ENCODE data around the gene N4BP3.

N4BP3 gene

GRCh38 chr5:178115136-178115813 is 1.9 kb downstream of the N4BP3 start:
- Histone ChIP-seq H3K9me3 (ENCODE audit: control insufficient read depth, low read length) (no peaks in the 10 kb centered on the region), H3K4me3 (ENCODE audit: low read length) (no peak overlapping the region), H3K9ac (ENCODE audit: low read length) (no peak overlapping the region), H3K36me3 (ENCODE audit: control insufficient read depth, insufficient read depth, low read length, severe bottlenecking) (no peaks in the 10 kb centered on the region), H3K27me3 (replicated peaks; ENCODE audit: control insufficient read depth, insufficient read depth, low read length) (peaks cover 36% of the 10 kb centered on the region), H3K4me1 (ENCODE audit: control insufficient read depth, insufficient read depth, low read length) (peaks cover 12% of the 10 kb centered on the region)
- no peak for DNase-seq (ENCODE audit: low read depth)

GRCh38 chr5:178115814-178116142 is 2.4 kb downstream of the N4BP3 start:
- Histone ChIP-seq H3K9me3 (ENCODE audit: control insufficient read depth, low read length) (no peaks in the 10 kb centered on the region), H3K9ac (ENCODE audit: low read length) (no peak overlapping the region), H3K4me3 (ENCODE audit: low read length) (no peak overlapping the region), H3K36me3 (ENCODE audit: control insufficient read depth, insufficient read depth, low read length, severe bottlenecking) (no peaks in the 10 kb centered on the region), H3K4me1 (ENCODE audit: control insufficient read depth, insufficient read depth, low read length) (peaks cover 12% of the 10 kb centered on the region), H3K27me3 (replicated peaks; ENCODE audit: control insufficient read depth, insufficient read depth, low read length) (peaks cover 41% of the 10 kb centered on the region)
- no peak for DNase-seq (ENCODE audit: low read depth)

- H3K4me3 ChIP-seq (ENCODE audit: low read length): no peak overlapping the region
- peaks cover 17% of the 10 kb centered on the region for H3K4me1 ChIP-seq (ENCODE audit: control insufficient read depth, insufficient read depth, low read length)
- peaks cover 46% of the 10 kb centered on the region for H3K27me3 ChIP-seq (replicated peaks; ENCODE audit: control insufficient read depth, insufficient read depth, low read length)
- no peaks in the 10 kb centered on the region for H3K36me3 ChIP-seq (ENCODE audit: control insufficient read depth, insufficient read depth, low read length, severe bottlenecking)
- H3K9ac ChIP-seq (ENCODE audit: low read length): no peak overlapping the region
- no peak for DNase-seq (ENCODE audit: low read depth)
- H3K9me3 ChIP-seq (ENCODE audit: control insufficient read depth, low read length): no peaks in the 10 kb centered on the region
Observed at GRCh38 chr5:178116143-178116885, 3.0 kb downstream of the N4BP3 start.

GRCh38 chr5:178117923-178118701 is 4.8 kb downstream of the N4BP3 start:
- Histone ChIP-seq H3K9ac (ENCODE audit: low read length) (no peak overlapping the region), H3K4me3 (ENCODE audit: low read length) (no peak overlapping the region), H3K4me1 (ENCODE audit: control insufficient read depth, insufficient read depth, low read length) (peaks cover 15% of the 10 kb centered on the region), H3K27me3 (replicated peaks; ENCODE audit: control insufficient read depth, insufficient read depth, low read length) (peaks cover 55% of the 10 kb centered on the region), H3K9me3 (ENCODE audit: control insufficient read depth, low read length) (no peaks in the 10 kb centered on the region), H3K36me3 (ENCODE audit: control insufficient read depth, insufficient read depth, low read length, severe bottlenecking) (no peaks in the 10 kb centered on the region)
- DNase-seq (ENCODE audit: low read depth): no peak

- H3K9me3 ChIP-seq (ENCODE audit: control insufficient read depth, low read length): no peaks in the 10 kb centered on the region
- H3K36me3 ChIP-seq (ENCODE audit: control insufficient read depth, insufficient read depth, low read length, severe bottlenecking): no peaks in the 10 kb centered on the region
- no peak overlapping the region for H3K4me3 ChIP-seq (ENCODE audit: low read length)
- H3K27me3 ChIP-seq (replicated peaks; ENCODE audit: control insufficient read depth, insufficient read depth, low read length): peaks cover 46% of the 10 kb centered on the region
- peaks cover 14% of the 10 kb centered on the region for H3K4me1 ChIP-seq (ENCODE audit: control insufficient read depth, insufficient read depth, low read length)
- no peak overlapping the region for H3K9ac ChIP-seq (ENCODE audit: low read length)
- DNase-seq (ENCODE audit: low read depth): no peak
Observed at GRCh38 chr5:178119915-178120606, 6.7 kb downstream of the N4BP3 start.

GRCh38 chr5:178120607-178121357 is 7.5 kb downstream of the N4BP3 start:
- H3K27me3 ChIP-seq (replicated peaks; ENCODE audit: control insufficient read depth, insufficient read depth, low read length): peaks cover 40% of the 10 kb centered on the region
- H3K9me3 ChIP-seq (ENCODE audit: control insufficient read depth, low read length): no peaks in the 10 kb centered on the region
- H3K36me3 ChIP-seq (ENCODE audit: control insufficient read depth, insufficient read depth, low read length, severe bottlenecking): no peaks in the 10 kb centered on the region
- DNase-seq (ENCODE audit: low read depth): no peak
- H3K4me1 ChIP-seq (ENCODE audit: control insufficient read depth, insufficient read depth, low read length): peaks cover 14% of the 10 kb centered on the region
- peak overlapping the region; percentile 39 for H3K4me3 ChIP-seq (ENCODE audit: low read length)
- H3K9ac ChIP-seq (ENCODE audit: low read length): no peak overlapping the region

- H3K9me3 ChIP-seq (ENCODE audit: control insufficient read depth, low read length): no peaks in the 10 kb centered on the region
- peak overlapping the region; percentile 39 for H3K4me3 ChIP-seq (ENCODE audit: low read length)
- H3K9ac ChIP-seq (ENCODE audit: low read length): no peak overlapping the region
- H3K4me1 ChIP-seq (ENCODE audit: control insufficient read depth, insufficient read depth, low read length): peaks cover 11% of the 10 kb centered on the region
- no peaks in the 10 kb centered on the region for H3K36me3 ChIP-seq (ENCODE audit: control insufficient read depth, insufficient read depth, low read length, severe bottlenecking)
- DNase-seq (ENCODE audit: low read depth): no peak
- peaks cover 34% of the 10 kb centered on the region for H3K27me3 ChIP-seq (replicated peaks; ENCODE audit: control insufficient read depth, insufficient read depth, low read length)
Observed at GRCh38 chr5:178121391-178122276, 8.3 kb downstream of the N4BP3 start.

- H3K9ac ChIP-seq (ENCODE audit: low read length): no peak overlapping the region
- DNase-seq (ENCODE audit: low read depth): no peak
- peaks cover 11% of the 10 kb centered on the region for H3K4me1 ChIP-seq (ENCODE audit: control insufficient read depth, insufficient read depth, low read length)
- H3K36me3 ChIP-seq (ENCODE audit: control insufficient read depth, insufficient read depth, low read length, severe bottlenecking): no peaks in the 10 kb centered on the region
- no peaks in the 10 kb centered on the region for H3K9me3 ChIP-seq (ENCODE audit: control insufficient read depth, low read length)
- H3K4me3 ChIP-seq (ENCODE audit: low read length): no peak overlapping the region
- H3K27me3 ChIP-seq (replicated peaks; ENCODE audit: control insufficient read depth, insufficient read depth, low read length): peaks cover 27% of the 10 kb centered on the region
Observed at GRCh38 chr5:178122346-178122745, 9.0 kb downstream of the N4BP3 start.

GRCh38 chr5:178123094-178123965 is 10.0 kb downstream of the N4BP3 start:
- H3K4me1 ChIP-seq (ENCODE audit: control insufficient read depth, insufficient read depth, low read length): peaks cover 11% of the 10 kb centered on the region
- H3K4me3 ChIP-seq (ENCODE audit: low read length): no peak overlapping the region
- H3K36me3 ChIP-seq (ENCODE audit: control insufficient read depth, insufficient read depth, low read length, severe bottlenecking): no peaks in the 10 kb centered on the region
- H3K9me3 ChIP-seq (ENCODE audit: control insufficient read depth, low read length): no peaks in the 10 kb centered on the region
- H3K9ac ChIP-seq (ENCODE audit: low read length): no peak overlapping the region
- no peak for DNase-seq (ENCODE audit: low read depth)
- peaks cover 25% of the 10 kb centered on the region for H3K27me3 ChIP-seq (replicated peaks; ENCODE audit: control insufficient read depth, insufficient read depth, low read length)
